HG03342 (cell line): Measurements from ENCODE around the gene ZNF423.
"Not testable (repeated sequence)": the region's sequence is repeated elsewhere in the genome, so short reads cannot be mapped to it uniquely, and the experiment has no call there.

Source experiments
- ATAC-seq: cut with Tn5 transposase; IDR thresholded peaks from one replicate; pipeline ENCODE4 v1.9.1; 2021; ENCODE audit warnings: mild to moderate bottlenecking, moderate library complexity; ENCODE audit not compliant: unreplicated experiment

The ZNF423 gene

DNA sequence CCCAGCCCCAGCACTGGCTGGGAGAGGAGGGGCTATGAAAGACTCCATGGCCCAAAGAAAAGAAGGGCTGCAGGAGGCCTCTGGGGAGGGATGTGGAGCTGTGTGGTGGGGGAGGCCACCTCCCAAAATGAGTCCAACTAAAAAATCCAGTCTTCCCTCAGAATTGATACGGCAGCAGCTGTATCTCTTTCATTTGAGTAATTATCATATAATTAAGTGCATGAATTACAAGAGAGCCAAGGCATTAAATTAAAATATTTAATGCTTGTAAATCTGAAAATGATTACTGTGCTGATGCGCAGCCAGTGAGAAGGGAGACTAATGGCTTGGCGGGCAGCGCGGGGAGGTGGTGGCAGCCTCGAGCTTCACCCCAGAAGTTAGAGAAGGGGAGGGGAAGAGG lies 289.5 kb downstream of the ZNF423 start:
- ATAC-seq: no peak

DNA sequence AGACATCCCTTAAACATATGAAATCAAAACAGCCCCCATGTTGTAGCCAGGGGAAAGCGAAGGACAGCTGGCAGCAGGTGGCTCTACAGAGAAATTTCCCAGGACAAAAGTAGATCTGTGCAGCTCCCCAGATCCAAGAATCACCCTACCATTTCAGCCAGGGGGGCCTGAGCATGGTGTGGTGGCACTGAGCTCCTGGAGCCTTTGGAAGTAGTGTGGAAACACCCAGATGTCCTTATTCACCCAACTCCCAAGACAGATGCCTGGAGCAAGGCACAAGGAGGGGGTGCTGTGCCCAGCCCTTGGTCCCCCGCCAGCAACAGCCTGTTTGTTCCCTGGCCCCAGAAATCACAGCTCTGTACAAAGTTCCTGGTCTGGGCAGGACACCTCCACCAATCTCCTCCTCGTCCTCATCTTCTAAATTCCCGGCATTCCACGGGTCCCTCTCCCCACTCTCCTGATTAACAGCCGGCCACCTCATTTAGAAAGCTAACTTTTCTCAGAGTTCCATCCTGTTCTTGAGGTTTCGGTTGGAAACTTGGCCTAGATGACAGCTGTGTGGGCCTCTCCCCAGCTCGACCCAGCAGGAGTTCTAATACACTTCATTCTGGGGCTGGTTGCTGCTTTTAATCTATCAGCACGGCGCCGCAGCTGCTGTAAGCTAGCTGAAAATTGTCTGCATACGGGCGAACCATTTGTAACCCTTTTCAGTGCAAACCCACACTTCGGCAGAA lies 291.2 kb downstream of the ZNF423 start:
- ATAC-seq: no peak

DNA sequence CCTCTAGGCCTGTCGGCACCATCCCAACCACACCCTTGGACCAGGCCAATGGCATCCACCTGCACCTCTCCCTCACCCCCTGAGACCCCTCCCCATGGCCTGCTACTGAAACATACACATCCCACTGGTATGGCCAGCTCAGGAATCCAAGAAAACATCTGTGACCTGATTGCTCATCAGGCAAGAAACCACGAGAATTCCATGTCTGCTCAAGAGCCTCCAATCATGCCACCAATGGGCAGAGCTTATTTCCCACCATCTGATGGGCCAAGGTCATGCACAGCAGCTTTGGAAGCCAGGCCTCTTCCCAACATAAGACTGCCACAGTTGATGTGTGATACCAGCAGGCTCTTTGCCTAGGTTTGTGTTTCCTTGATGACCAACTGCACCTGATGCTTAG lies 292.2 kb downstream of the ZNF423 start:
- no peak for ATAC-seq

DNA sequence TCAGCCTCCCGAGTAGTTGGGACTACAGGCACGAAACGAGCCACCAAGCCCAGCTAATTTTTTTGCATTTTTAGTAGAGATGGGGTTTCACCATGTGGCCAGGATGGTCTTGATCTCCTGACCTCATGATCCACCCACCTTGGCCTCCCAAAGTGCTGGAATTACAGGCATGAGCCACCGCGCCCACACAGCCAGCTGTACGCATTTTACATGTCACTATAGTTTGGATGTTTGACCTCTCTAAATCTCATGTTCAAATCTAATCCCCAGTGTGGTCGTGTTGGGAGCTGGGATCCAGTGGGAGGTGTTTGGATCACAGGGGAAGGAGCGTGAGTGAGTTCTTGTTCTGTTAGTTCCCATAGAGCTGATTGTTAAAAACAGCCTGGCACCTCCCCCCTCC lies 293.0 kb downstream of the ZNF423 start:
- ATAC-seq: not testable (repeated sequence)

DNA sequence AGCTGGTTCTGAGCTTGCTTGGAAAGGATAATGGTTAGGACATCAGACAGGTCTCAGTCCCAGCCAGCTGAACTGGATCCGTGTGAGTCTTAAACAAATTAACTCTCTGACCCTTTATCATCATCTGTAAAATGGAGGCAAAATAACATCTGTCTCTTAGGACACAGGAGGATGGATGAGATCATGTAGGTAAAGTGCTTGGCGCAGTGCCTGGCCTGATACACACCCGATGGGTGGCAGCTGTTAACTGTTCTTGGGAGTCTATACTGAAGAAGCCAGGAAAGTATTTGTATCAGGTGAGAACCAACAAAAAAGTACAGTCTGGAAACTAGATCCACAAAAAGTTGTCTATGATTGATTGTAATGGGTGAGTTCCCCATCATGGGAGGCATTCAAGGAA lies 293.7 kb downstream of the ZNF423 start:
- ATAC-seq: no peak

DNA sequence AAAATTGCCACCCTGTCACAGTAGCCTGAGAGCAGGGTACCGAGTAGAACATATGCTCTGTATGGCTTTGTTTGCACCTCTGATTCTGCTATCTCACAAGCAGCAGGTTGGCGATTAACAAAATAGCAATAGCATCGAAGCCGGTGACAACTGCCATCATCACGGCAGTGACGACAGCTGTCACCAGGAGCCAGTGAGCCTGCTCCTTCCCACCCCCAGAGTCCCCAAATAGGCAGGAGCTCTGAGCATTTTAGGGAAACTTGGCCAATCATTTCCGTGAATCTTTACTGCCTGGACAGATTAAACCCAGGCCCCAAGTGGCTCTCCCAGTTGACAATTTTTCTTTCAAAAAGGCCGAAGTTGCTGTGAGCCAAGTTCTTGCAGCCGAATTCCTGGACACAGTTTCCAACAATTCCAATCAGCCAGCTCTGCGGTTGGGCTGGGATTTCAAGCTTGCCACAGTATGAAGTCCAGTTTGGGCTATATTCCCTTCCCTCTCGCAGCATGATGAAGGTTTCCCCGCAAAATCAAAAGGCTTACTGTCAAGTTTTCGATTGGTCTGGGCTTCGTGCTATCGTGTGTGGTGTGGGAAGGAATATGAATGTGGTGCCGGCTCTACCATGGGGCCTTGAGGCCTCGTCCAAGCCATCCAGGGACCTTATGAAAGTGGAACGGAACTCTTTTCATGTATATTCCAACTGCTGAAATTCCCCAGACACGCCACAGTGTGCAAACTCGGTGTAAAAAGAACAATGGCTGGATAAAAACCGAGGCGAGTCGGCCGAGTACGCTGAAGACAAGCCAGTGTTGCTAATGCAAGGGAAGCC lies 295.7 kb downstream of the ZNF423 start:
- no peak for ATAC-seq

DNA sequence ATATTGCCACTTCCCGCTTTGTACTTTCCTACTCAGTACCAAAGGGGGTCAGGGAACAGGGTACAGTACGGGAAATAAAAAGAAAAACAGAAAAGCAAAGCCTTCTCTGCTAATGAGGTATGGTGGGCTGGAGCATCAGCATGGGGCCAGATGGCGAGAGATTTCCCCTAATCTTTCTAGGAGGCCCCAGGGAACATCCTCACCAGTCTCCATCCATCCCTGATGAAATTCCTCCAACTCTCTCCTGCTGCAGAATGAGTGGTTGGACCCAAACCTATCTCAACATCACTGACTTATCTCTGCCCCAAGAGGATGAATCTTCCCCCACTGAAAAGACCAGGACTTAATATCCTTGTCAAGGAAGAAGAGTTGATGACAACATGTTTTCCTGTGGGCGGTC lies 296.7 kb downstream of the ZNF423 start:
- no peak for ATAC-seq

DNA sequence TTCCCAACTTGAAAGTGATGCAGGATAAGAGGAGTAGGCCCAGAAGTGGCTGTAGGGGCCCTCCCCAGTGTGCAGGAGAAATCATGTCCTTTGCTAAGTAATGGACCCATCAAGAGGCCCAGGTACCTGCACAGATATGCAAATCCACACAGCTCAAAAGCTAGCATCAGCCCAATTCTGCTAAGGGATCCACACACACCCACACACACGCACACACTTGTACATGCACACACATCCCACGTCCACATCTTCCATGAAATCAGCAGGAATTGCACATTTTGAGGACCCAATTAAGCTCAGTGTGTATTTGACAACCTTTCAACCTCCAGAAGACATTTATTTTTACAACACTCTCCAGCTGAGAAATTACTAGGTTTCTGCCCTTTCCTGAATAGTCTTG lies 297.5 kb downstream of the ZNF423 start:
- no peak for ATAC-seq

DNA sequence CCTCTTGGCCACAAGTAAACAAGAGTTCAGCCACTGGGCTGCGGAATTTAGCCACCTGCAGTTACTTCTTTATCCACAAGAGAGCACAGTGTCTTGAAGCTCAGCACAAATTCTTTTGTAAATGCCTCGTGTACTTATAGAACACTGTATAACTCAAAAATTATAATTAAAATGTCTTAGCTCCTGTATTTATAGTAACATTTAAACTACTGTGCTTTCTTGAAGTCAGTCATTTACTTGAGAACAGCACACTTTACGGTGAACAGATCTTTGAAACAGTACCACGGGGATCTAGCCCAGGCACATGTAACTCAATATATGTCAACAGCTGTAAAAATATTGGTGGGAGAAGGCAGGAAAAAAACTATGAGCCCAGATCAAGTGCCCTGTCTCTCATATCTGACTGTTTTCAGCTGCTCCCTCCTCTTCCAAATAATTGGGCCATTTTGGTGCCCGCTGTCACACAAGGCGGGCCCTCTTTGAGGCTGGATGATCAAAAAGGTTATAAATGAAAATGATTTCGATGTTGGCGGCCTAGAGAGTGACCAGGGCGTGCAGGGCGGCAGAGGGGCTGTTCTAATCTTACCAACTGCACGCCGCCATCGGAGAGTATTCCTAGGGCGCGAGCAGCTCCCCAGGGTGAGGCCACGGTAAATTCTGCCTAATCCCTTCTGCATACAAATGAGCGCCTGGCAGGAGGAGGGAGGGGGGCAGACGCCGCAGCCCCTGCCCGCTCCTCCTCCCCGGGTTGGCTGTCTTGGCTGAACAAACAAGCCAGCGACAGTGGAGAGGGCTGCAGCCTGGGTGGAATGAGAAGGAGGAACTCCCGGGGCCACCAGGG lies 299.1 kb downstream of the ZNF423 start:
- no peak for ATAC-seq

DNA sequence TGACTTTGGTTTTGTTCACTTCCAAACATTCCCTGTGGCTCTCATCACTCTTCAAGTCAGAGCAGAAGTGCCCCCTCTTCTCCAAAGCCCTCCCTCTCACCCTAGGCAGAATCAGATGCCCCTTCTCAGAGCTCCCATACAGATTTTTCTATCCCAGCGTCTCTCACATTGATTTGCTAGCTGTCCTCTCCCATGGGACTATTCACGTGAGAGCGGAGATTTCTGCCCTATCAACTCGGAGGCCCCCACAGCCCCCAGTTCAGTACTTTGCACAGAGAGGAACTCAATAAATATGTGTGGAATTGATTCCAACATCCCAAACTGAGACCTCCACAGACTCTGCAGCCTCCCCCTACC lies 299.7 kb downstream of the ZNF423 start:
- no peak for ATAC-seq

DNA sequence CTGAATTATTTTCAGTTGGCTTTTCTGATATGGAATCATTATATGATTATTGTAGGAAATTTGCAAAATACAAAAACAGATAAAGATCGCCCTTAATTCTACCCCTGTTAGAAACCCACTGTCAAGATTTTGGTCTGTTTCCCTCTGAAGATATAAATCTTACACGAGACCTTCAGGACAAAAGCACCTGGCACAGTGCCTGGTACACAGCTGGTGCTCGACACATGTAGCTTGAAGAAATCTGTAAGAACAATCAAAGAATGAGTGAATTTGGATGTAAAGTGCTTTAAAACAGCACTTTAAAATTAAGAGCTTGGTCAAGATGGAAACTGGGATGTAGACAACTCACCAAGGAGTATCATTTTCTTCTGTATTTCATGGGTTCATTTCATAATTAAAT lies 301.2 kb downstream of the ZNF423 start:
- ATAC-seq: no peak

DNA sequence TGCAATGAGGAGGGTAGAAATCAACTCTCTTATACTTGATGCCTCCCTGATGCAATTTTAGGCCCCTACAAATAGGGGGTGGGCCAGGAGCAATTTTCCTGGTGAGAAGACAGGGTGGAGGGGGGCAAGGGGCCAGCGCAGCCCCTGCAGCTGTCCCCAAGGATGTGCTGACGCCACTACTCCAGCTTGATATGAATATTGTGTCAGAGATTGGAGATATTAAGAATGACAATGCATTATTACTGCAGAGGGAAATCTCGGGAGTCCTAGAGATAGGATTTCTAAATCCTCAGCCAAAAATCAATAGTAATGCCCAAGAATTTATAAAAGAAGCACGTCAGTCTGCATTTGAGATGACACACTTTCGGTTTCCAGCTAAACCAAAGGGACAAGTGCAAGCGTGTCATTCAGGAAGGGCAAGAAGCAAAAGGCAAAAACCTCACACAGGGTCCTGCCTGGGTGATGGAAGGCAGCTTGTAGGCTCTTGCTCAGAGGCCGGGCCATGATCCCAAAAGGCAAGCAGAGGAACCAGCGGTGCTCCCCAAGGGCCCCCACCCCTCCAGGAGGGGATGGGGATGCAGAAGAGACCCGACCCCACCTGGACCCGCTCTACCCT lies 303.5 kb downstream of the ZNF423 start:
- ATAC-seq: no peak

DNA sequence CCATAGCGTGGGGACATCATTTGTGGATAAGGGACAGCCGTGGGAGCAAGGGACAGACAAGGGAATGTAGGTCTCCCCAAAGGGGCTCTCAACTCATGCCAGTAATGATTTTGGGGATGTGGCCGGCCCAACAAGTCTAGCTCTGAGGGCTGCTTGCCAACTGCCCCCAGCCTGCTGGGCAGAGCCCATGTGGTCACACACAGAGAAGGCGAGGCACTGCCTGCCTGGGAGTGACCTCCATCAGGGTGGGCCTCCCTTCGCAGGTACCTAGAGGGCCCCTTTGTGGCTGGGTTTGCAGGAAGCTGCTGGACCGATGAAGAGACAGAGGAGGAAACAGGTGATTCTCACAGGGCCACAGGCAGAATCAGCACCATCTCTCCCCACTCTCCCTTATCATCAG lies 305.2 kb downstream of the ZNF423 start:
- no peak for ATAC-seq

DNA sequence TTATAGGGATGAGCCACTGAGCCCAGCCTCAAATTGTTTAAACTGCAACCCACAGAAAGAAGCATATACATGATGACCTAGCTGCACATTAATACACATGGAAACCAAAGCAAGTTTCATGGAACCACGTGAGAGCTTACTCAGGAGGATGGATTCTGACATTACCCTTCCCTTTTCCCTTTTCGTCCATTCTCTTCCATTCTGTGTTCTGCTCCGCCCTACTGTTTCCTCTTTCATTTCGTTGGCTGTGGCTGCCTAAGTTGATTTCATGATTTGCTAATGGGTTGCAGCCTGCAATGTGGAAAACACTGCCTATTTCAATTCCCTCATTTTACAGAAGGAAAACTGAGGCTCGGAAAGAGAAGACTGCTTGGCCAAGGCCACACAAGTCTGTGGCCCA lies 305.8 kb downstream of the ZNF423 start:
- ATAC-seq: no peak

DNA sequence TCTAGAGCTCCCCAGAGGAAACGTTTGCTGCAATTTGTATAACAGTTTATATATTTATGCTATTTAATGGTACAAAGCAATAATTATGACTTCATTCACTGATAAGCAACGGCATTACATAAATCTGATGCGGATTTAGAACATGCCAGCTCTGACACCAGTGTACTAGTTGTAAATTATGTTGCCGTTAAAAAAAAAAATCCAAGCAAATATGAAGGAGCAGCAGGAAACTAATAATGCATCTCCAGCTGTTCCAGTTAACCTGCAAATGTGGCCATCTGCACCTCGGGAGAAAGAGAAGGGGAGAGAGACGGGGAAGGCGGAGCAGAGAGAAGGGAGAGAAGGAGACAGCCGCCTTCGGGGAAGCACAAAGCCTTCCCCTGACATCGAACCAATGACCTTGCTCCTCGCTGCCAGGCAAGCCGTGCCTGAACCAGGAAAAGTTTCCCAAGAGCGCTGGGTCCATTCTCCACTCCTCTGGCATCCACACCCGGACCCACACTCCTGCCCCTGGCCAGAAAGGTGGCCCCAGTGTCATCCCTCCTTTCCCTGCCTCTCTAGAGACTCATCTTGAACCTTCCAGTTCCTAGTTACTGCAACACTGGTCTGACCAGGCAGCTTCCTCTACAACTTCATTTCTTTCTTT lies 307.5 kb downstream of the ZNF423 start:
- no peak for ATAC-seq

DNA sequence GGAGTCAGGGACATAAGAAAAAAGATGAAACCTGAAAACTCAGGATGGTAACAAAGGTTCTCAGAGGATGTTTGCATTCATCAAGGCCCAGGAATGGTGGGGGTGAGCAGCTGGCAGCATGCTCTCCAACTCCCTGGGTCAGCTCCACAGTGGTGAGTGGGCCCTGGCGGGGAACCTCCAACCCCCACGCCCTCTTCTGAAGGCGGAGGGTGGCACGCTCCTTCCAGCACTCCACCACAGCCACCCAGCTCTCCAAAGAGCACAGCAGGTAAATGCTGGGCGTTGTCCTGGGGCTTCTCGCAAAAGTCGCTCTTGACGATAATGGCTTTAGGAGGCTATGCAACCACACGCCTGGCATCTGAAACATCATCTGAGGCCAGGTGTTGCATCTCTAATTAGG lies 308.5 kb downstream of the ZNF423 start:
- no peak for ATAC-seq

DNA sequence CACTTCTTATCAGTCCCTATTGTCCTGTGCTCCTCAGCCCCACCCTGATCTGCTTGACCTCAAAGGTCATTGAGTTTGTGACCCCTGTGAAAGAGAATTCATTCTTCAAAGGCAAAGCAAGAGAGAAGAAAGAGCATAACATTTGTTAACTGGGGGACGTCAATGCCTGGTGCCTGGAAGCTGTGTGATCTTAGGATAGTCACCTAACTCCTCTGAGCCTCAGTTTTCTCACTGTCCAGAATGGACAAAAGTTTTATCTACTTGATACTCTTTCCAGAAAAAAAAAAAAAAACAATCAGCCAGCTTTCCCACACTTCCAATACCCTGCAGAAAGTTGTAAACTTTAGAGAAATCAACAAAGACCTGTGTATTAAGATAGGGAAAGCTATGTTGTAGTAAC lies 309.2 kb downstream of the ZNF423 start:
- no peak for ATAC-seq

DNA sequence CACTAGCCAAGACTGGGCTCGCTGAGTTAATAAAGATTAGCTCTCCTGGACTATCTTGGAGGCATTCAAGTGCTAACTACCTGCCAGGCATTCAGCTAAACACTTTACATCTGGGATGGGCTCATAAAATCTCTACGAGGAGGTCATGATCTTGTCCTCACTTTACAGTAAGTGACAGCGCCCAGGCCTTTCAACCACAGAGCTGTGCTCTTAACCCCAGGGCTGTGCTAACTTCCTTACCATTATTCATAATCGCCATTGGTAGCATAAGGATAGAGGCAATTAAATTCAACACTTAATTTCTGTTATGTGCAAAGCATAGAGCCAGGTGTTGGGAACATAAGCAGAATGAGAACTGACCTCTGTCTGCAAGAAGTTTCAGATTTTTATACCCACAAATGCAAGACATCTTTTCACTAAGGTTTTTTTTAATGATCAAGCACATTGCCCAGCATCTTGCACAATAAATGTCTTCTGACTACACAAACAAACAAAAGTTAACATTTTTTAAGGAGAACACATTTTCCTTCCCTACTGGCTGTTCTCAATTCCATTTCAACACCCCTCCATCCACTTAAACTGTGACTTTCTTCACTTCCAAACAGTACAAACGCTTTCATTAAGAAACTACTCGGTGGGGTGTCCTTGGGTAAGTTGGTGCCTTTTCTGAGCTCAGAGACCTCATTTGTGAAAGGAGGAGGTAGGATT lies 310.0 kb downstream of the ZNF423 start:
- no peak for ATAC-seq

DNA sequence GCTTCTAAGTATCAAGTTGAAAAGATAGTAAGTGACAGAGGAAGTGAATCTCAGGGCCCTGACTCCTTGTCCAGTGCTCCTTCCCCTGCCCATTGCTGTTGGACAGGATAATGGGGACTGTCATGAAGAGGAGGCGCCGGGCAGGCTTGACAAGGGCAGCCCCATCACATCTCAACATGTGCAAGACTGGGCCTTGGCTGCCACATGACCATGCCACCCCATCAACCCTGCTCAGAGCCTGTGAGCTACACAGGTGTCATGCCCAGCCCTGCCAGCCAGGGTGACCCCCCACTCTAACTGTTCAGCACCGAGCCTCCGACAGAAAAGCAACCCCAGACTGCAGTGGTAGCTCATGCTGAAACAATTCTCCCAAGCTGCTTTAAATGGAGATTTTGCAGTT lies 310.7 kb downstream of the ZNF423 start:
- ATAC-seq: no peak

DNA sequence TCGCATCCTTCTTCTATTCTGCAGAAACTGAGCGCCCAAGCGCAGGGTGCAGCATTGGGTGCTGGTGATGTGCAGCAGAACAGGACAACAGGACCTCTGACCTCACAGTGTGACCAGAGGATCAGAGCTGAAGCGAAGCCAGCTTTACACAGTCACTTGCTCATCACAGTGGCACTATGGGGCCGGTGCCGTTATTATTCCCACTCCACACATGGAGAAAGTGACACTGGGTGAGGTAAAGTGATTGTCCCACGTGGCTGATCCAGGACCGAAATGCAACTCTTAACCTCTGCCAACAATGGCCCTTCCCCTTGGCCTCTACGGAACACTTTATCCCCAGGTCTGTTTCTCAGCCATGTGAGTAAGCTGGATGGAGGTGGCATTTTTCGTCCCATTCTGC lies 311.1 kb downstream of the ZNF423 start:
- ATAC-seq: no peak
